ENCODE data around the gene SLC30A7.
"Not testable (repeated sequence)": the region's sequence is repeated elsewhere in the genome, so short reads cannot be mapped to it uniquely, and the experiment has no call there.

The SLC30A7 gene

DNA sequence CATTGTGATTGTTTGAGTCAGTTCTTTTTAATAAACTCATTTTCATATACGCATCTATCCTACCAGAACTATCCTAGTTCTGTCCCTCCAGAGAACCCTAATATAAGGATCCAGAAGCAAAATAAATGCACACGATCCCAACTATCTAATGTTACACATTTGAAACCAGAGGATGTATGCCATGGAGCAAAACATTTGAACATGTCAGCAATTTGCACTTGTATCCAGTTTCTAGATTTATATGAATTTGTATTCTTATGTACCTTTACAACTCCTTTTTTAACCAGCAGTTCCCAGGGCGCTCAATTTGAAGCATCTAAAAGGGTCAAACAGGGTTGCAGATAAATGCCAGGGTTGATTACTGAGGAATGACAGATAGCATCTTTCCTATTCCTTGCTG is 3.3 kb upstream of the SLC30A7 start:
- no peak for DNase-seq

DNA sequence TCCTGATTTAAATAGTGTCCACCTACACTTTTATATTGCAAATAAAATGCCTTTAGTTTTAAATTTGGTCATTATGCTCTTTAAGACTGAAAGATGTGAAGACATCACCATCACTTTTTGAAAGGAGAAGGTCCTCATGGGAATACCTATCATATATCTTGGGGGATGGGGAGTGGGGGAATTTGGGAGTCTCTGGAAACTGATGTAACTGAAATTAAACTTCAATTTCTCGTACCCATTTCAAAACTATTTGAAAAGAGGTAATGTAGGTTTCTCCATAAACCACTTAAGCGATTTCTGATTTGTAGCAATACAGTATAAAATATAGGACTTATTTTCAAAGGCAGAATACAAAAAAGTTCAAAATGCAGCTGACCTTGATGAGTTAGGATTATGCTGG is 2.2 kb upstream of the SLC30A7 start:
- DNase-seq = no peak

DNA sequence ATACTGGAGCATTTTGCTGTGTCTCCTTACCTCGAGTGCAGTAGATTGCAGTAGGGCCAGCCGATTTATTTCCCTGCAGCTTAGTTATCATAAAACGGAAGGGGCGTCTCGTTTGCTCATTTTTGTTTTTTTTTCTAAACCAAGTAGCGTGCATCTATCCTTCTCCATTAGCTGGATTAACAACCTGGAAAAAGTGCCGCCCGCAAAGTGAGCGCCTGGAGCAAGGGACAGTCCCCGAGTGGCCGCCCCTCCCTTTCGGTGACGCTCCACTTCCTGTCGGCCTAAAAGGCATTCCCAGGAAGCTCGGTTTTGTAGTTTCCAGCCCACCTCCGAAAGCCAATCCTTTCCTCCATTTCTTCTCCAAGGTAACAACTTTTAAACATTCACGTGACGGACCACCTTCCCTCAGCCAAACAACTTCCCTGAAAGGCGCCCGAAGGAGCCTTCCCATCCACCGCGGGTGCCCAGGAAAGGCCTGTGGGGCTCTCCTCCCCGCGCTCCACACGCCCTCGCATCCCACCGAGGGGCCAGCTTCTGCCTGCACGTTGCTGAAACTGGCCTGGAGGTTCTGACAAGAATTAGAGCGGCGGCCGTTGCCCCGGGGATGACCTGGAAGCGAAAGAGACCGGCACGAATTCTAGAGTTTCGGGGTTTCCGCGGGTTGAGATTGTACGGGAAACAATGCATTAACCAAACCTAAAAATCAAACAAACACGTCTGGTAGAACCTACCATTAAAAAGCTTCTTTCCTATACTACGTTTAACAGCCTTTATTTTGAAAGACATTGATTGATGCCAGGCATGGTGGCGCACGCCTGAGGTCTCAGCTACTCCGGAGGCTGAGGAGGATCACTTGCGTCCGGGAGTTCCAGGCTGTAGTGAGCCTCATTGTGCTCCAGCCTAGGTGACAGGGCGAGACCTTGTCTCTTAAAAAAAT is 1.0 kb upstream of the SLC30A7 start, which contains the start of gene EXTL2:
TSS of gene EXTL2 (minus strand) at position 240 of the 937 bp plus-strand sequence. CDS start 6,085 bp downstream, outside the sequence.
- DNase-seq = peak; percentile 70

DNA sequence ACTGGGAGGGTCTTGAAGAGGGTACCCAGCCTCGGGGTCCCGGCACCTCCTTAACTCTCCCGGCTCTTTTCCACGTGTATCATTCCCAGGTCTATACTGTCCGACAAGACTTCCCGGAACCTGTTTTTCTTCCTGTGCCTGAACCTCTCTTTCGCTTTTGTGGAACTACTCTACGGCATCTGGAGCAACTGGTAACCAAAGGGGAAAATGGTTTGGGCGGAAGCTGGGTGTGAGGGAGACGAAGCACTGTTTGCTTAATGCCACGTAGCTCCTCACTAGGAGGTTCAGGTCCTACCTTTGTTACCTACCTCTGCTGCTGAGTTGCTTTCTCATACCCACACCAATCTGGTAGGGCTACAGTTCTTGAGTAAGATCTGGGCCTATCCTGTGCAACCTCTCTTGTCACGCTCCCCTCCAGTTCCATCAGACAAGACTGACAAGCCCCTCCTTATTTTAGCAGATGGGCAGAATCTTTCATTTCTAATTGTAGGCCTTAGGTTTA is 642 bp downstream of the SLC30A7 start:
- peak; percentile 42 for DNase-seq

DNA sequence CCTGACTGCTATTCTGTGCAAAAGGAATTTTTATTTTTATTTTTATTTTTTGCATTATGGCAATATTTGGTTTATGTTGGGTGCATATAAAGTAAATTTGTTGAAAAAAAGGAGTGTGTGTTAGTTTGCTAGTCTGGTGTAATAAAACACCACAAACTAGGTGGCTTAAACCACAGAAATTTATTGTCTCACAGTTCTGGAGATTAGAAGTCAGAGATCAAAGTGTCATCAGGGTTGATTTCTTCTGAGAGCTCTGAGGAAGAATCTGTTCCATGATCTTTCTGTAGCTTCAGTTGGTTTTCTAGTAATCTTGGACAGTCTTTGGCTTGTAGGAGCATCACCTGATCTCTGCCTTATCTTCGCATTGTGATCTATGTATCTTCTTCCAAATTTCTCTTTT is 6.5 kb downstream of the SLC30A7 start:
- no peak for DNase-seq

DNA sequence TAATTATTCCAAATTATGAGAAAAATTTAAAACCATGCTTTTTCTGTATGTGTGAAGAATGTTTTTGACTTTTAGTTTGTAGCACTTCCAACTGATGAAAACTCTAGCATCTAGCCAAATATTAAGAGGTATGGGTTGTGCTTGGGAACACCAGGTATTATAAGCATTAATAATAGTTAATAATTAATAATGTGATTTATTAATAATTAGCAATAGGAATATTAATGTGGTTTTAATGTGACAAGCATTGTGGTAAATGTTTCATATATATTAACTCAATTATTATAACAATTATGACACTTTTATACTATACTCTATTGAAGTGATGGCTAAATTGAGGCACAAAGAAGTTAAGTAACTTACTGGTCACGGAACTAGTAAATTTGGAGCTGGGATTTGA is 7.9 kb downstream of the SLC30A7 start:
- no peak for DNase-seq

DNA sequence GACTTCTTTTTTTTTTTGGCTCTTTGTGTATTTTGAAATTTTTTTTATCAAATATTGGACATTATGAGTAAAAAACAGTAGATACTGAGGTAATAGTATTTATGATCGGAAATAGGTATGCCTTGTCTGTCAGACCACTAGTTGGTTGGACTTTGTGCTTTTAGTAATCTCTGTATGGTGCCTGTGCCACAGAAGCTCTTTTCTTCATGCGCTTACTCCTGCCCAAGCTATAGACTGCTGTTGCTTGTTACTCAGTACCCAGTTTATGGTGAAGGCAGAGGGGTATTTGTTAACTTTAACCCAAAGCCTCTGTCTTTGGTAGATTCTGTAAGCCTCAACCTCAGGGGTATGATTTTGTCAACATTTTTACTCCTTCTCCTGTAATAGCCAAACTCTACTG is 8.6 kb downstream of the SLC30A7 start:
- DNase-seq = no peak

DNA sequence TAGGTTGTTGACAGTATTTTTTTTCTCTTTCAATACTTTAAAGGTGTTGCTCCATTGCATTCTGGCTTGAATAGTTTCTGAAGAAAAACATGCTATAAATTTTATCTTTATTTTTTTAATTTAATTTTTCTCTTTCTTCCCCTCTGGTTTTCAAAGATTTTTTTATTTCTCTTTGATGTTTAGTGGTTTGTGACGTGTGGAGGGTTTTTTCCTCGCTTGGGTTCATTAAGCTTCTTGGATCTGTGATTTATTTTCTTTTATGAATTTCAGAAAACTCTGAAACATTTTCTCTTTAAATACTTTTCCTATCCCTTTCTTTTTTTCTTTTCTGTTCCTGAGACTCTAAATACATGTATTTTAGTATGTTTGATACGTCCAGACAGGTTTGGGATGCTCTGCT is 9.3 kb downstream of the SLC30A7 start:
- DNase-seq = no peak

DNA sequence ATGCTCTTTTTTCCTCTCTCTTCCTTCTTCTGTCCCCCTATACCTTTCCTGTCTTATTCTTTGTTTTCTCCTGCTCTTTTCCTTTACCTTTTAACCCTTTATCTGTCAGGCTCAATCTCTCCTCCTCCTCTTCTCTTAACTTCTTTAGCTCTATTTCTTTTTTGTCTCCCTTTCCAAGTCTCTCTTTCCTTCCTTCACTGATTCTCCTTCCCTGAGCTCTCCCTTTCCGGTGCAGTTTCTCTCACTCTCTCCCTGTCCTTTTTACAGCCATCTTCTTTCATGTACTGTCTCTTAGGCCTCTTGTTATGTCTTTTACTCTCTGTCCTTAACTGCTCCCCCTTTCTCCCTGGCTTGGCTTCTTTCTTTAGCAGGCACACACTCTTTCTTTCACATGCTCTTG is 12.0 kb downstream of the SLC30A7 start:
- DNase-seq = no peak

DNA sequence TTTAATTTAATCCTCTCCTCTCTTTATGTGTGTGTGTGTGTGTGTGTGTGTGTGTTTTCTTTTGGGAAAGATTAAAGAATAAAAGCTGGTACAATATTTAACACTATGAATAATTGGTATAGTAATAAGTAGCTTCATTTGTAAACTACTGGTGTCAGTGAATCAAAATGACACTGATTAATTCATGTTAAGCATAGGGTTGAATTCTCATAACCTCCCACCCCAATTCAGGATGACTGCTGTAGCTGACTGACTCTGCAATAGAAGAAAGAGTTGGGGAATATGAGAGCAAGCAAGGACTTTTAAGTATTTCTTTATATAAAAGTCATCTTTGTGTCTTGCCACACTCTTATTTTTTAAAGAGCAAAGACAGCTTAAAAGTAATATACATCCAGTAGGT is 13.1 kb downstream of the SLC30A7 start:
- DNase-seq = no peak

DNA sequence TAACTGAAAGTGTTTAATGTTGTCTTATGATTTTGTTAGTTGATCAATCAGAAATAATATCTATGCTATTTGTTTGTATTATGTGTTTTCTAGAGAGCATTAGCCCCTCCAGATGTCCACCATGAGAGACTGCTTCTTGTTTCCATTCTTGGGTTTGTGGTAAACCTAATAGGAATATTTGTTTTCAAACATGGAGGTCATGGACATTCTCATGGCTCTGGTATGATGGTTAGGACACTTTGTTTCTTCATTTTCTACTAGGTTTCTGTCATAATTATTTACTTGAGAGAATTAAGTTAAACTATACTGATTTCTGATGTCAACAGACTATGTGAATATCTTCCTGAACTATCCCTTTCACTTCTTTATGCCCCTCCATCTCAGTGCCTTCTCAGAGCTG is 16.1 kb downstream of the SLC30A7 start:
- DNase-seq = no peak

DNA sequence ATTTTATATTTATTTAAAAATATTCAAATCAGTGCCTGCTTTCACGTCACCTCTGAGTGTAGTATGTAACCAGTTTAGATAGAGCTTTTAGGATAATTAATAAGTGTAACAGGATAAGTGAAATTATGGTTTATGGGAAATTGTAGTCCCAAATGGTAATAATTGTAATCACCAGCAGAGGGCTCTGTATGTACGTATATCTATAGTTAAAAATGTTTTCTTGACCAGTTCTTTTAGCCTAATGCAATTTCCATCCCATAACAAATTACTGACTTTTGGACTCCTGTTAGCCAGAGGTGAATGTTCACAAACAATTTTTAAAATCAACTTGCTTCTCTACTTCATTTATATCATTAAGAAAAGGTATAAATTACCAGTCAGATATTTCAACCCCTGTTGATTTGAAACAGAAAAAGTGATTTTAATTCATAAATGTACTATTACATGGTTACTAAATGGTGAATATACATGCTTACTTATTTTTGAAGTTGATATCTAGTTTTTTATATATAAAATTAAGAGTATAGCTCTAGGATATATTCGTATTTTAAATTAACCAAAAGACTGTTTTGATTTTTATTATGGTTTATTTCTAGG is 25.3 kb downstream of the SLC30A7 start:
- peak; percentile 54 for DNase-seq

DNA sequence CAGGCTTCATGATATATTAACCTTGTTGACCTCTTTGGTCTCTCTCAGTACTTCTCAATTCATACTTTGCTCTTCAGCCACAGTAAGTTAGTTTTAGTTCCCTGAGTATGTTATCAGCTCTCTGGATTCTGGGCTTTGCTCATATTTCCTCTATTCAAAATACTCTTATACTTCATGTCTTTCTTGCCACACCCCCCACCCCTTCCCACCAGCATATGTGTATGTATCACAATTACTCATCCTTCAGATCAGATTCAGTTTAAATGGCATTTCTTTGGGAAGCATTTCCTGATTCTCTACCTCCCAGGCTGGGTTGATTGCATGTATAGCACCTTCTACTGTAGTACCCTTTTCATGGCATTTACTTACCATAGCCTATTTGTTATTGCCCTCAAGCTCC is 28.3 kb downstream of the SLC30A7 start:
- DNase-seq = peak; percentile 59

DNA sequence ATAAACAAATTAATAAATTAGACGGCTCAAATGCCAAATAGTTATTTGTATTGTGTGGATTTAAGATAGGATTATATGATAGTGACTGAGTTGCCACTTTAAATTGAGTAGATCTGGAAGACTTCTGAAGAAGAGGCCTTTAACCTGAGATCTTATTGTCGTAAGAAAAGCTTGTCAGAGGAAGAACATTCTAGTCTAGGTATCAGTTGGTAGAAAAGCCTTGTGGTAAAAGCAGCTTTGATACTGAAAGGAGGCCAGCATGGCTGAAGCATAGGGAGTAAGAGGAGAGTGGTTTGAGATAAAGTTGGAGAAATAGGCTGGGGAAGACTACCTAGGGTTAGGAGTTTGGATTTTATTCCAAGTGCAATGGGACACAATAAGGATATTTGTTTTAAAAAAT is 29.1 kb downstream of the SLC30A7 start:
- no peak for DNase-seq

DNA sequence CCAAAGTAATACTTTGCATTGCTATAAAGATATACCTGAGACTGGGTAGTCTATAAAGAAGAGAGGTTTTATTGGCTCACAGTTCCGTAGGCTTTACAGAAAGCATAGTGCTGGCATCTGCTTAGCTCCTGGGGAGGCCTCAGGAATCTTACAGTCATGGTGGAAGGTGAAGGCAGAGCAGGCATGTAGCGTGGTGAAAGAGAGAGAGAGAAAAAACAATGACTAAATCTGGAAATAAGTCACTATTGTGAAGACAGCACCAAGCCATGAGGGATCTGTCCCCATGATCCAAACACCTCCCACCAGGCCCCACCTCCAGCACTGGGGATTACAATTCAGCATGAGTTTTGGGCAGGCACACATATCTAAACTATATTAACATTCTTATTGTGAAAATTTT is 30.4 kb downstream of the SLC30A7 start:
- no peak for DNase-seq

DNA sequence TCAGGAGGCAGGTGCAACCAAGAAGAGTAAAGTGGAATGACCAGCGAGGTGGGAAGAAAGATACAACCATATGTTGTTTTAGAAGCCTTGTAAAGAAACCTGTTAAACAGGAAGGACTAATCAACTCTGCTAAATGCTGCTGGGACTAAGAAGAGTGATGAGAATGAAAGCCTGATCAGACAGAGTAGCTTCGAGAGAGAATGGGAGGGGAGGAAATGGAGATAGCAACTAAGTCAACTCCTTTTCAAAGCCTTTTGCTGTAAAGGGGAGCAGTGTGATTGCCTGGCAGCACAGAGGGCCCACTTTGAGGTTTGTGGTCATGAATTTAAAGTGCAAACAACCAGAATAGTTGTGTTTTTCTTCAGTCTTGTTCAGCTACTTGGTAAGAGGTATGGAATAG is 31.4 kb downstream of the SLC30A7 start:
- DNase-seq = no peak

DNA sequence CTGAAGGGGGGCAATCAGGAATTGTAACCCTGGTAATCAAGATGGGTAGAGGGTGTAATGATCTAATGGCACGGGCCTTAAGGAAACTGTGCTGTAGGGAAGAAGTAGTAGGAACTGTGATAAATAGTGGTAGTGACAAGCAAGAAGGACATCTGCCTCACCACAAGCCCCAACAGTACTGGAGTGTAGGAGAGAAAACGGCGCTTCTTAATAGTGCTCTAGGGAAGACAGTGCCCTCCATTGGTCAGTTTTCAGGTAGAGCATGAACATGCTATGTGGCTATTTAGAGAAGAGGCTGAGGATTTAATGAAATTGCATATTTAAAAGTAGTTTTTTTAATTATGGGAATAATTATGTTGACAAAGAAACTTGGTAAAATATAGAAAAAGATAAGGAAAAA is 32.2 kb downstream of the SLC30A7 start:
- DNase-seq = no peak

DNA sequence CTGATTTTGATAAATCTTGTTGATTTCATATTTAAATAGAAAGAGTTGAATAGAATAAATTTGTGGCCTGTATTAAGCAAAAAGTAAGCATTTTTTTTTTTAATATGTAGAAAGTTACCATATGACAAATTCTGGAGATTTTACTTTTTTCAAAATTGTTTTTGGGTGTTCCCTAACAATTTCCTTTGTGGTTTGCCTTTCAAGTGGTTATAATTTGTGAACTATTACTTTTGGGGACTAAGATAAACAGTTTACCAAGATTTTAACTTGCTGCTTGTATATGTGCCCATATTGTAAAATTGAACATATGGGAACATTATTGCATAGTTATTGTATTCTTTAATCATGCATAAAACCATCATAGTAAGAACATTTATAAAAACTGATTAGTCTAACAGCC is 34.6 kb downstream of the SLC30A7 start:
- no peak for DNase-seq

DNA sequence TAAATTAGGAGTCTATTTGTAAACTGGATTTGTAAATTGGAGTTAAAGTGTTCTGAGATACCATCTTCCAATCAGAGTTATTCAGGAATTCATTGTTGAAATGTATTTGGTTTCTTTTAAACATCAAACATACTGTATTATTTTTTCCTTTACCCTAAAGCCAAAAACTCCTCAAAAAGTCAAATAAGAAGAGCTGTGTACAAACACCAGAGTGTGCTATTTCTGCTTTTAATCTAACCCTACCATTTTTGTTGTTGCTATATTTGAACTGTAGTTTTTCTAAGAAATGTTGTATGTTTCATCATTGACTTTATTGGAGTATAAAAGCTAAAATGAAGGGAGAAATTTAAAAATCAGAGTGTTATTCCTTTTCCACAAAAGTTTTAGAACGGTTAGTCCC is 35.8 kb downstream of the SLC30A7 start:
- no peak for DNase-seq

DNA sequence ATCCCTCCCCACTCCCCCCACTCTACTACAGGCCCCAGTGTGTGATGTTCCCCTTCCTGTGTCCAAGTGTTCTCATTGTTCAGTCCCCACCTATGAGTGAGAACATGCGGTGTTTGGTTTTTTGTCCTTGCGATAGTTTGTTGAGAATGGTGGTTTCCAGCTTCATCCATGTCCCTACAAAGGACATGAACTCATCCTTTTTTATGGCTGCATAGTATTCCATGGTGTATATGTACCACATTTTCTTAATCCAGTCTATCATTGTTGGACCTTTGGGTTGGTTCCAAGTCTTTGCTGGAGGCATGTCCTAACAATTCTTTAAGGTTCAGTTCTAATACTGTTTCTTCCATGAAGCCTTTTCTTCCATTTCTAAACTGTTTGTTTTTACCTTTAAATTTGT is 37.7 kb downstream of the SLC30A7 start:
- DNase-seq = not testable (repeated sequence)

DNA sequence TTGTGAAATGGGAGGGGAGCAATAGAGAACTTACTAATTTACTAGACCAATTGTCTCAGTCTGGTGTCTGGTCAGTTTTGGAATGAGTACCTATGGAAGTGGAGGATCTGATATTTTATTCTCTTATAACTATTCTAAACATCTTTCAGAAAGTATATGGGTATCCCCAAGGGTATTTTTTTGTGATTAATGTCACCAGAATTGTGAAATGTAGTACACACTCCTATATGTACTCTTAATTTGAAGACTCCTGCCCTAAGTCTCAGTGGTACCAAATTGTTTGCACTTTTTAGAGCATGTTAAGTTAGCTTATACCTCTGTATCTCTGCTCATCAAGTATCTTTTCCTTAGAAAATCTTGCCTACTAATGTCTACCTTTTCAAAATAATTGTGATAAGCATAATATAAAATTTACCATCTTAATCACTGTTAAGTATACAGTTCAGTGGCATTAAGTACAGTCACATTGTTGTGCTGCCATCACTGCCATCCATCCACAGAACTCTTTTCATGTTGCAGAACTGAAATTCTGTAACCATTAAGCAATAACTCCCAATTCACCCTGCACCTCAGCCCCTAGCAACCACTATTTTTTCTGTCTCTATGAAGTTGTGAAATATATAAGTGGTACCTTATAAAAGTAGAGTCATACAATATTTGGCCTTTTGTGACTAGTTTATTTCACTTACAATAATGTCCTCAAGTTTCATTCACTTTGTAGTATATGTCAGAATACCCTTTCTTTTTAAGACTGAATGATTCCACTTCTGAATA is 40.5 kb downstream of the SLC30A7 start:
- no peak for DNase-seq

DNA sequence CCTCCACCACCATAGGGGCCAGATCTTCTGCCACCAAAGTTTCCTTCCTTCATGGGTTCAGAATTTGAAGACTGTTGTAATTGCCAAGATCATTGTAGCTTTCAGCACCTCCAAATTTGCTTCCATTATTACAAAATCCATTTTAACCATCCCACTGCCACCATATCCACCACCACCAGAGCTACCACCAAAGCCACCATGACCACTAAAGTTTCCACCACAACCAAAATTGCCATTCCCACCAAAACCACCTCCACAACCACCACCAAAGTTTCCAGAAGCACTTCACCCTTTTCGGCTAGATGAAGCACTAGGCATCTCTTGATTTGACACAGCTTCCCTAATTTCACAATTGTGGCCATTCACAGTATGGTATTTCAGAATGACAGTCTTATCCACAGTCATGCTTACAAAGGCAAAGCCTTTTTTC is 45.2 kb downstream of the SLC30A7 start:
- no peak for DNase-seq

DNA sequence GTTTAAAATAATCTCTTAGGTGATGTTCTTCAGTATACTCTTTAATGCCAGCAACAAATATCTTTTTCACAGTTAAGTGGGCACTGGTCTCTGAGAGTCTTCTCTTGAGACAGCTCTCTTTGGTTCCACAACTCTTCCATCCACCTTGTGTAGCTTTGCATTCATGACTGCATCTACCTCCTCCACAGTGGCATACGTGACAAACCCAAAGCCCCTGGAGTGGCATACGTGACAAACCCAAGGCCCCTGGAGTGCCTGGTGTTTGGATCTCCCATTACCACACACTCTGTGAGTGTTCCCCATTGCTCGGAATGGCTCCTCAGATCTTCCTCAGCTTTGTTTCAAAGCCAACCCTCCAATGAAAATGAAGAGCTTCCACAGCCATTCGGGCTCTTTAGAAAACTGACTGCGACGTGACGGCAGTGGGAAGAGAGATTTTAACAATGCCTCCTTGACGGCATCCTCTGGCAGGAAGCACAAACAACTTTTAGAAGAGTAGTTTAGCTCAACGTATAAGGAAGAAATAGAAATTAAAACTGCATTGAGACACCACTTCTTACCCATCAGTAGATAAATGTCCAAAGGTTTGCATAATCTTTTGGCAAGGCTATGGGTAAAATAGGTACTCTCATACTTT is 45.8 kb downstream of the SLC30A7 start:
- DNase-seq = no peak
